Peyer's patch (tissue), 4 donors: ENCODE data around the gene C1orf122.

Experiments
- CTCF ChIP-seq, 6 experiments: fragments of 450-650 bp in 4 of 6; fragments of 200-600 bp in 2 of 6; sonication (generic) in 1 of 6; IDR thresholded peaks; one replicate each; pipeline ENCODE4 v1.5.1; 2017 to 2019; ENCODE audit warnings: antibody characterized with exemption in 6 of 6, mild to moderate bottlenecking in 3 of 6, moderate library complexity in 1 of 6
- POLR2A ChIP-seq, 2 donors: fragments of 450-650 bp; IDR thresholded peaks; one replicate each; pipeline ENCODE4 v1.5.1; 2017; ENCODE audit warnings: antibody characterized with exemption in 2 of 2, mild to moderate bottlenecking in 2 of 2, moderate library complexity in 2 of 2

- no peak for TF ChIP-seq CTCF (IDR thresholded peaks at IDR 0.05)
- no peak for TF ChIP-seq POLR2A (IDR thresholded peaks at IDR 0.05)
Measured at GRCh38 chr1:37759451-37759850, 48.1 kb upstream of the C1orf122 start.
